Mammary epithelial cell (primary cell): ENCODE results near the gene CENPV.

Experiments used
- EZH2 ChIP-seq: IDR thresholded peaks from 2 replicates; pipeline ENCODE4 v1.6.1; 2012; ENCODE audit warnings: low read length, inconsistent platforms, borderline replicate concordance
- TF ChIP-seq, protein P1 (sequence below), 2 donors: IDR thresholded peaks in 1 of 2; conservative IDR thresholded peaks in 1 of 2; 2 replicates each; pipeline ENCODE4 v1.5.1; 2011 to 2012; ENCODE audit warnings: inconsistent platforms in 2 of 2, low read length in 2 of 2, mild to moderate bottlenecking in 2 of 2, control low read depth in 1 of 2, low read depth in 1 of 2; ENCODE audit not compliant: insufficient read depth in 1 of 2; ENCODE audit errors: extremely low read depth in 1 of 2

GRCh38 chr17:16306211-16306610, 47.1 kb downstream of the CENPV start:
- TF ChIP-seq, protein P1, sequence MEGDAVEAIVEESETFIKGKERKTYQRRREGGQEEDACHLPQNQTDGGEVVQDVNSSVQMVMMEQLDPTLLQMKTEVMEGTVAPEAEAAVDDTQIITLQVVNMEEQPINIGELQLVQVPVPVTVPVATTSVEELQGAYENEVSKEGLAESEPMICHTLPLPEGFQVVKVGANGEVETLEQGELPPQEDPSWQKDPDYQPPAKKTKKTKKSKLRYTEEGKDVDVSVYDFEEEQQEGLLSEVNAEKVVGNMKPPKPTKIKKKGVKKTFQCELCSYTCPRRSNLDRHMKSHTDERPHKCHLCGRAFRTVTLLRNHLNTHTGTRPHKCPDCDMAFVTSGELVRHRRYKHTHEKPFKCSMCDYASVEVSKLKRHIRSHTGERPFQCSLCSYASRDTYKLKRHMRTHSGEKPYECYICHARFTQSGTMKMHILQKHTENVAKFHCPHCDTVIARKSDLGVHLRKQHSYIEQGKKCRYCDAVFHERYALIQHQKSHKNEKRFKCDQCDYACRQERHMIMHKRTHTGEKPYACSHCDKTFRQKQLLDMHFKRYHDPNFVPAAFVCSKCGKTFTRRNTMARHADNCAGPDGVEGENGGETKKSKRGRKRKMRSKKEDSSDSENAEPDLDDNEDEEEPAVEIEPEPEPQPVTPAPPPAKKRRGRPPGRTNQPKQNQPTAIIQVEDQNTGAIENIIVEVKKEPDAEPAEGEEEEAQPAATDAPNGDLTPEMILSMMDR (conservative IDR thresholded peaks at IDR 0.05 in 1 of 2, IDR thresholded peaks at IDR 0.05 in 1 of 2; ENCODE audit: extremely low read depth in 1 of 2, insufficient read depth in 1 of 2, low read depth in 1 of 2, low read length in 2 of 2), result no peak
- no peak for TF ChIP-seq EZH2
